GM12891 (cell line): ENCODE measurements around the gene HS2ST1.
"Not testable (repeated sequence)": the region's sequence is repeated elsewhere in the genome, so short reads cannot be mapped to it uniquely, and the experiment has no call there.

Experiments
- DNase-seq: peaks from one replicate; pipeline ENCODE4 v3.0.0; 2011; ENCODE audit warnings: low spot score; ENCODE audit not compliant: insufficient read length
- FAIRE-seq: peaks from 2 replicates; lab custom pipeline; 2011; peaks lifted over from hg19 to GRCh38; lab: Jason Lieb, UNC
- PAX5 ChIP-seq: IDR thresholded peaks from 2 replicates; pipeline ENCODE4 v1.6.1; 2011; ENCODE audit warnings: low read length, moderate library complexity, mild to moderate bottlenecking; ENCODE audit not compliant: insufficient read depth, severe bottlenecking
- POLR2A ChIP-seq: IDR thresholded peaks from 2 replicates; pipeline ENCODE4 v1.6.1; 2011; ENCODE audit warnings: low read depth, low read length, control low read depth
- POLR2AphosphoS5 ChIP-seq: IDR thresholded peaks from 2 replicates; pipeline ENCODE4 v1.6.1; 2011; ENCODE audit warnings: low read depth, low read length, control low read depth
- POU2F2 ChIP-seq: IDR thresholded peaks from 2 replicates; pipeline ENCODE4 v1.6.1; 2011; ENCODE audit warnings: low read depth, mild to moderate bottlenecking, control low read depth, low read length, moderate library complexity
- SPI1 ChIP-seq: IDR thresholded peaks from 2 replicates; pipeline ENCODE4 v1.6.1; 2011; ENCODE audit warnings: low read depth, low read length, control low read depth
- TAF1 ChIP-seq: IDR thresholded peaks from 2 replicates; pipeline ENCODE4 v1.6.1; 2011; ENCODE audit warnings: low read depth, low read length, control low read depth

HS2ST1 gene

DNA sequence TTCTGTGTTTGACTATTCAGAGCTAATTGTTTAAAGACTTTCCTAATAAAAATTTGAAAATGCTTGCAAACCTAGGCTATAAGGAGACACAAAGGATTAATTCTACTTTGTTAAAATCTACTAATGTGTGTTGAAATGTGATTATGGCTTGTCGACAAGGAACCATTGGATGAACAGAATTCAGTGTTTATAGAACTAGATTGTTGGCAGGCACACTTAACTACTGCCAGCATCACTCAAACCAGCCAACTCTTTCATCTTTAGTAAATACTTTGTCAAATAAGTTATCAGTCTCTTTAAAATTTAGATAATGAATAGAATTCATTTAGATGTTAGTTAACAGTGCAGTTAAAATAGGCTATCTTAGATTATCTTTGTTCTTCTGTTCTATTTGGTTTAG is 27.6 kb downstream of the HS2ST1 start:
- TF ChIP-seq TAF1: no peak
- no peak for TF ChIP-seq PAX5
- no peak for TF ChIP-seq SPI1
- TF ChIP-seq POLR2AphosphoS5: no peak
- no peak for TF ChIP-seq POU2F2
- no peak for TF ChIP-seq POLR2A
- FAIRE-seq (no peak), DNase-seq (no peak)

DNA sequence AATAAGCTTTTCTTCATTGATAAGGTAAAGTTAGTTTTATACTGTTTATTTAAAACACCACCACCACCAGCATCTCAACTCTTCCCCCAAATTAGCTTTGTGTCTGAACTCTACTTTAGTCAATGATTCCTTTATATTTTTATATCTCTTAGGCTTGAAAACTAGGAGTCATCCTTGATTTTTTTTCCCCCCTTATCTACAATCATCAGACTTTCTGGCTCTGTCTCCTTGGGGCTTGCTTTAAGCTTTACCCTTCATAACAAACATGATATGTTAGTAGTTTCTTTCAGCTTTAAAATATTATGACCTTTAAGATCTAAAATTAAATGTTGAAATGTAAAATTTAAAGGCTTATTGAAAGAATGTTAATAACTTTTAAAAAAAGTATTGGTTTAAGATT is 28.3 kb downstream of the HS2ST1 start:
- DNase-seq (no peak), FAIRE-seq (no peak)
- TF ChIP-seq POLR2A (no peak), SPI1 (no peak), POLR2AphosphoS5 (no peak), PAX5 (no peak), POU2F2 (no peak), TAF1 (no peak)

- DNase-seq (no peak), FAIRE-seq (no peak)
- no peak for TF ChIP-seq POU2F2
- TF ChIP-seq POLR2A: no peak
- TF ChIP-seq SPI1: no peak
- TF ChIP-seq POLR2AphosphoS5: no peak
- no peak for TF ChIP-seq TAF1
- TF ChIP-seq PAX5: no peak
These were observed 33.8 kb downstream of the HS2ST1 start for GRCh38 chr1:86948212-86948611.

DNA sequence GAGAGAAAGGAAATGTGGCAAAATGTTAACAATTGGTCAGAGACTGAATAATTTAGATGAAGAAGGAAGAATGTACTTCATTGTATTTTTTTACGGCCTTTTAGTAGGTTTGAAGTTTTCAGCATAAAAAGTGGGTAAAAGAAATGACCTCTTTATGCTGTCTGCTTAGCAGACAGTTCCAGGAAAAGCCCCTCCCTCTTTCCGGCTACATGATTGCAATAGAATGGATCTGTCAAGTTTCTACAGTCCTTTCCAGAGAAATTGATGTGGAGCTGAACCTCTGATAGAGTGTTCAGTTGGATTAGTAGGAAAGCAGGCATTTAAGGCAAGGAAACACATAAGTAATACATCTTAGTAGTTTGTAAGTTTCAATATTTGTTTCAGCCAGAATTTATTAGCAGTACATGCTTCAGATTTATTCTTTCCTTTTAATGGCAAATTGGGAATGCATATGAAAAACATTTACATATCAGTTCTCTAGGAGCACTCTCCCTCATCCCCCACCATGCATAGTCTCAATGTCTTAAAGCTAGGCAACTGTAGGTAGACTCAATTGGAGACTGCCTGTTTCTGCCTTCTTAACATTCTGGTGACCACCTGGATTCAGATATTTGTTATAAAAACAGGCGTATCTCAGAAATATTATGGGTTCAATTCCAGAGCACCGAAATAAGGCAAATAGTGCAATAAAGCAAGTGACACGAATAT is 36.4 kb downstream of the HS2ST1 start:
- TF ChIP-seq SPI1: no peak
- DNase-seq (no peak), FAIRE-seq (no peak)

GRCh38 chr1:86951430-86951829 is 37.0 kb downstream of the HS2ST1 start:
- FAIRE-seq (no peak), DNase-seq (no peak)
- TF ChIP-seq TAF1 (no peak), POLR2AphosphoS5 (no peak)

GRCh38 chr1:86953167-86953566 is 38.7 kb downstream of the HS2ST1 start:
- peak; percentile 23 for FAIRE-seq
- TF ChIP-seq POU2F2 (no peak), SPI1 (no peak), POLR2AphosphoS5 (no peak), PAX5 (no peak), TAF1 (no peak), POLR2A (no peak)
- no peak for DNase-seq

DNA sequence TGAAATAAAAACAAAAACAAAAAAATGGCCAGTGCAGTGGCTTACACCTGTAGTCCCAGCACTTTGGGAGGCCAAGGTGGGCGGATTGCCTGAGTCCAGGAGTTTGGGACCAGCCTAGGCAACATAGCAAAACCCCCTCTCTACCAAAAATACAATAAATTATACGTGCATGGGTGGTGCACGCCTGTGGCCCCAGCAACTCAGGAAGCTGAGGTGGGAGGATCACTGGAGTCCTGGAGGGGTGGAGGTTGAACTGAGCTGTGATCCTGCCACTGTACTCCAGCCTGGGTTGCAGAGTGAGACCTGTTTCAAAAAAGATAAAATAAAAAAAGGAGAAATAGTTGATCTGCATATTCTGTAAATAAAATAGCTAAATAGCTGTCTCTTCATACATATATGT is 41.2 kb downstream of the HS2ST1 start:
- no peak for FAIRE-seq
- TF ChIP-seq SPI1: no peak
- TF ChIP-seq POLR2AphosphoS5: no peak
- TF ChIP-seq TAF1: no peak
- no peak for TF ChIP-seq PAX5
- no peak for TF ChIP-seq POU2F2
- TF ChIP-seq POLR2A: no peak
- DNase-seq: no peak

DNA sequence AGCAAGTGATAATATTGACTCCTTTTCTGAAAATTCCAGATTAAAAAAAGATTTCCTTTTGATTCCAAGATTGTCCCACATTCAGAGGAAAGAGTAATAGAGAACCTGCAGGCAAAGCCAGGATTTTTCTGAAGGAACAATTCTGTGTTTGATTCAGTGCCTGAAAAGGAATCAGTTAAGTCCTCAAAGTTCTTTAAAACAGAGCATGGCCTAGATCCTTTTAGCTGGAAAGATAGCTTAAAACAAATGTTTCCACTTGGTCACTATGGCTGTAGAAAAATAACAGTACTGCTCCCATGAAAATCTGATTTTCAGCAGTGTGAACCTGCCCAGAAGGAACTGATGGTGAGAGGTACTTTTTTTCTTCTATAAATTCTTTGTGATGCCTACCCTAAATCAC is 41.8 kb downstream of the HS2ST1 start:
- TF ChIP-seq POU2F2 (no peak), PAX5 (no peak)
- no peak for FAIRE-seq
- DNase-seq: no peak

GRCh38 chr1:86957221-86957620 is 42.8 kb downstream of the HS2ST1 start:
- DNase-seq: no peak
- FAIRE-seq: no peak
- TF ChIP-seq TAF1 (no peak), POLR2A (no peak), PAX5 (no peak), POU2F2 (no peak), POLR2AphosphoS5 (no peak), SPI1 (no peak)

GRCh38 chr1:86960548-86960947 is 46.1 kb downstream of the HS2ST1 start:
- FAIRE-seq (no peak), DNase-seq (no peak)
- no peak for TF ChIP-seq TAF1

DNA sequence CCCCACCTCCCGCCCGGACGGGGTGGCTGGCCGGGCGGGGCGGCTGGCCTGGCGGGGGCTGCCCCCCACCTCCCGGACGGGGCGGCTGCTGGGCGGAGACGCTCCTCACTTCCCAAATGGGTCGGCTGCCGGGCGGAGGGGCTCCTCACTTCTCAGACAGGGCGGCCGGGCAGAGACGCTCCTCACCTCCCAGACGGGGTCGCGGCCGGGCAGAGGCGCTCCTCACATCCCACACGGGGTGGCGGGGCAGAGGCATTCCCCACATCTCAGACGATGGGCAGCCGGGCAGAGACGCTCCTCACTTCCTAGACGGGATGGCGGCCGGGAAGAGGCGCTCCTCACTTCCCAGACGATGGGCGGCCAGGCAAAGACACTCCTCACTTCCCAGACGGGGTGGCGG is 49.4 kb downstream of the HS2ST1 start:
- not testable (repeated sequence) for DNase-seq, FAIRE-seq
